HG02981 (cell line): ENCODE data around the gene INSL3.
"Not testable (repeated sequence)": the region's sequence is repeated elsewhere in the genome, so short reads cannot be mapped to it uniquely, and the experiment has no call there.

Experiments
- ATAC-seq: cut with Tn5 transposase; IDR thresholded peaks from one replicate; pipeline ENCODE4 v1.9.1; 2021; ENCODE audit warnings: mild to moderate bottlenecking, moderate library complexity; ENCODE audit not compliant: unreplicated experiment

Gene INSL3

DNA sequence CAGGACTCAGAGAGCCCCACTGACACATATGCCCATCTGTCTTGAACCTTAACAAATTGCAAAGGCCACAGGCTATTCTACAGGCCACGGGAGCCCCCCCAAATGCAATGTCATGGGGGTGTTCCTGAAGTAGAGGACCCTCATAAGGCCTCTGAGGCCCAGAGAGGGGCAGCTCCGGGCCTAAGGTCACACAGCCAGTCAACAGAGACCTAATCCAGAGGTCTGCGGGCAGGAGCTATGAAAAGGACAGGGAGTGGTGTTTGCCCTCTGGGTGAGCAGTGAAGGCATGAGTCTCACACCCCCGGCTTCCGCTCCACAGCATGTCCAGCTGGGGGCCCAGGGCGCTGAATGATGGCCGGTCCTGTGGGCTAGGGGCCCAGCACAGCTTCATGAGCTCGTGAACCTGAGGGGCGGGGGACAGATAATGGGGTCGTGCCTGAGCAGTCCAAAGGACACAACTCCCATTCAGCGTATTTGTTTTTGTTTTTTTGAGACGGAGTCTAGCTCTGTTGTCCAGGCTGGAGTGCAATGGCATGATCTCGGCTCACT, 5.3 kb upstream of the INSL3 start:
- ATAC-seq: no peak

DNA sequence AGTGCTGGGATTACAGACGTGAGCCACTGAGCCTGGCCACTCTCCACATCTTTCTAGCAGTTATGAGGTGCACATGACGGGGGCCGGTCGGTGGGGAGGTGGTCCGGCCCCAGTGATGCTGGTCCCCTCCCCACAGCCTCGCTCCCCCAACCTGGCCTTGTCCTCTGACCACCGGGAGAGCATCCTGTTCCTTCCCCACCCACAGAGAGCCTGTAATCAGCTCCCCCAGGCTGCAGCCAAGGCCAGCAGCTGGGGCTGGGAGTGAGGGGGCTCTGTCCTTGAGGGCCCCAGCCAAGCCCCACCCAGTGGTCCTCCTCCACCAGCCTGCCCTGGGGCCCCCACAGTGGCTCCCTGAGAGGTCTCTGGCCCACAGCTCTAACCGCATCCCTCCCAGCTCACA, 3.0 kb upstream of the INSL3 start:
- ATAC-seq: no peak

DNA sequence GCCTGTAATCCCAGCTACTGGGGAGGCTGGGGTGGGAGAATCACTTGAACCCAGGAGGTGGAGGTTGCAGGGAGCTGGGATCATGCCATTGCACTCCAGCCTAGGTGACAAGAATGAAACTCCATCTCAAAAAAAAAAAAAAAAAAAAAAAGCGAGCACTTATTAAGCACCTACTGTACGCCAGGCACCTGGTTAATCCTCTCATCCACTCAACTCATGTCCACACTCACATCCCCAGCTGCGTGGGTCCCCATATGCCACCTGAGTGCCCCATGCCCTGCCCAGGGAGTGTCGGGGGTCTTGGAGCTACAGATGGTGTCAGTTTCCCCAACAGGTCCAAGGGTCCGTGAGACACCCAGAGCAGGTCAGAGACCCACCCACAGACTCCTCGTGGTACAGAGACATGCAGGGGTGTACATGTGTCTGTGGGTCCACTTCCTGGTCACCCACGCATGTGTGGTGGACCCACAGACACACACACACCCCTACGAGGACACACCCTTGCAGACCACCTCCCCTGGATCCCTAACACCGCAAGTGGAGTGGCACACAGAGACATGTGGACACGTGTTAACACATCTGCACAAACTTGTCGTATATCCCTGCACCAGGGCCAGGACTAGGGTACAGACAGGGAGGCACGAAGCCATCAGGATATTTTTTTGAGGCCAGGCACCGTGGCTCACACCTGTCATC, 3.5 kb downstream of the INSL3 start:
- ATAC-seq: no peak

DNA sequence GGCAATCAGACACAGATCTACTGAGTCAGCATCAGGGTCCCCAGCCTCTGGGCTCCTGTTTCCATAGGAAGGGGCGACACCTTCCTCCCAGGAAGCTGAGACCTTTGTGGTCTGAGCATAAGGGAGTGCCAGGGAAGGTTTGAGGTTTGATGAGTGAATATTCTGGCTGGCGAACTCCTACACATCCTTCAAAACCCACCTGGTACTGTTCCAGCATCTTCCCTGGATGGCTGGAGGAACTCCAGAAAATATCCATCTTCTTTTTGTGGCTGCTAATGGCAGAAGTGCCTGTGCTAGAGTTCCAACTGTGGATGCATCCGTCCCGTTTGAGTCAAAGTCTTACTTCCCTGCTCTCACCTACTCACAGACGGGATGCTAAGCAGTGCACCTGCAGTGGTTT, 9.2 kb downstream of the INSL3 start:
- ATAC-seq: no peak

DNA sequence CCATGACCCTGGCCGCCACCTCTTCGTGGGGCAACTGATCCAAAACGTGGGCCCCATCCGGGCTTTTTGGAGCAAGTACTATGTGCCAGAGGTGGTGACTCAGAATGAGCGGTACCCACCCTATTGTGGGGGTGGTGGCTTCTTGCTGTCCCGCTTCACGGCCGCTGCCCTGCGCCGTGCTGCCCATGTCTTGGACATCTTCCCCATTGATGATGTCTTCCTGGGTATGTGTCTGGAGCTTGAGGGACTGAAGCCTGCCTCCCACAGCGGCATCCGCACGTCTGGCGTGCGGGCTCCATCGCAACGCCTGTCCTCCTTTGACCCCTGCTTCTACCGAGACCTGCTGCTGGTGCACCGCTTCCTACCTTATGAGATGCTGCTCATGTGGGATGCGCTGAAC, 9.6 kb downstream of the INSL3 start:
- no peak for ATAC-seq

DNA sequence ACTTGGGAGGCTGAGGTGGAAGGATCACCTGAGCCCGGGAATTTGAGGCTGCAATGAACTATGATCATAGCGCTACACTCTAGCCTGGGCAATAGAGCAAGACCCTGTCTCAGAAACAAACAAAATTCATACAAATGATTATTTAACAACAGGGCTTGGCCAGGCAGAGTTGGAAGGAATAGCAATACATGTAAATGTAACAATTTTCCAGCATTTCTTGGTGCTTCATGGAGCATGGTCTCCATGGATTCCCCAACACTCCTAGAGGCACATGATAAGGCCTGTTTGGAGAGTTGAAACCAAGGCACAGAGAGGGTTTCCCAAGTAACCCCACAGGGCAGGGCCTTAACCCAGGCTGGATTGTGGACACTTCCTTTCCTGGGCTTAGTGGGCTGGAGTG, 10.2 kb downstream of the INSL3 start:
- ATAC-seq: no peak

DNA sequence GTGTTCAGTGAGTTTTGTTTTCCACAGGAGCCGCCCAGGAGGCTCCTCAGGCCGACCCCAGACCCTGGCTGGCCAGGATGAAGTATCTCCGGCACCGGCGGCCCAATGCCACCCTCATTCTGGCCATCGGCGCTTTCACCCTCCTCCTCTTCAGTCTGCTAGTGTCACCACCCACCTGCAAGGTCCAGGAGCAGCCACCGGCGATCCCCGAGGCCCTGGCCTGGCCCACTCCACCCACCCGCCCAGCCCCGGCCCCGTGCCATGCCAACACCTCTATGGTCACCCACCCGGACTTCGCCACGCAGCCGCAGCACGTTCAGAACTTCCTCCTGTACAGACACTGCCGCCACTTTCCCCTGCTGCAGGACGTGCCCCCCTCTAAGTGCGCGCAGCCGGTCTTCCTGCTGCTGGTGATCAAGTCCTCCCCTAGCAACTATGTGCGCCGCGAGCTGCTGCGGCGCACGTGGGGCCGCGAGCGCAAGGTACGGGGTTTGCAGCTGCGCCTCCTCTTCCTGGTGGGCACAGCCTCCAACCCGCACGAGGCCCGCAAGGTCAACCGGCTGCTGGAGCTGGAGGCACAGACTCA, 13.5 kb downstream of the INSL3 start:
- no peak for ATAC-seq

DNA sequence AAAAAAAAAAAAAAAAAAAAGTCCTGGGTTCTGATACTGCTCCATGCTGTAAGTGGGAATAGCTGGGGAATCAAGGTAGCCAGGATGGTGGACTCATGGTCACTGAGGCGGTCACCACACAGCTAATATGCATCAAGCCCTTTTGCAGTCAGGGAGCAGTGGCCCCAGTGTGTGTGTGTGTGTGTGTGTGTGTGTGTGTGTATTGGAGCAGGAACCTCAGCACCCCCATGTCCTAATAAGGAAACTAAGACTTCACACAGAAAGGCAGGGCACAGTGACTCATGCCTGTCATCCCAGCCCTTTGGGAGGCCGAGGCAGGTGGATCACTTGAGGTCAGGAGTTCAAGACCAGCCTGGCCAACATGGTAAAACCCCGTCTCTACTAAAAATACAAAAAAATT, 14.4 kb downstream of the INSL3 start:
- no peak for ATAC-seq

DNA sequence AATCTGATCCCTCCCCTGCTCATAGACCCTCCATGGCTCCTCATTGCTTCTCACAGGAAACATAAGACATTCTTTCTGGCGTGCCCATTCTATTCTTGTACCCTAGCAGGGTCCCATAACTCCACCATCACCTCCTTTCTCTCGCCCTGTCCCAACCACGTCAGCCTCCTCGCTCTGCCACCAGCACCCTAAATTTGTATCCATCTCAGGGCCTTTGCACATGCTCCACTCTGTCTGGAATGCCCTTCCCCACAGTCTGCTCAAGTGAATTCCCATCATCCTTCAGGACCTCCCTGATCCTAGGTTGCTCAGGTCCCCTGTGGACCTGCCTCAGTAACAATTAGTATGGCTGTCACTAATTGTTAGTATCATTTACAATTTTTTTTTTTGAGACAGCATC, 15.9 kb downstream of the INSL3 start:
- ATAC-seq: no peak

DNA sequence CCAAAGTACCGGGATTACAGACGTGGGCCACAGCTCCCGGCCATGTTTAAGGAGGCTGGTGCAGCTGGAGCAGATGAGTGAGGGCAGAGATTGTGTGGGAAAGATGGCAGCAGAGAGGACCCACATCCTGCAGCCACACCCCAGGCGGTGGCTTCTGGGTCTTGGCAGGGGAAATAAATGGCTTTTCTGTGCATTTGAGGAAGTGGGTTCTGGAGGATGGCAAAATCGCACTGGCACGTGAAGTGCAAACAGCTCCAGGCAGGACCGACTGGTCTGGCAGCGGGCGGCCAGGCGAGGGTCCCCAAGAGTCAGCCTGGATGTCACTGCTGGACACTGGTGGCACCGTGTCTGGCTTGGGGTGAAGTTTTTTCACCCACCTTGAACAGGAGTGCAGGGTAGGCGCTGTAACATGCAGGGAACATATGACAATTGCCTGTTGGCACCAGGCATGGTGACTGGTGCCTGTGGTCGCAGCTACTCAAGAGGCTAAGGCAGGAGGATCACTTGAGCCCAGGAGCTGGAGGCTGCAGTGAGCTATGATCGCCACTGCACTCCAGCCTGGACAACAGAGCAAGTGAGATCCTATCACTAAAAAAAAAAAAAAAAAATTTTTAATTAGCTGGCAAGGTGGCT, 17.9 kb downstream of the INSL3 start:
- no peak for ATAC-seq

DNA sequence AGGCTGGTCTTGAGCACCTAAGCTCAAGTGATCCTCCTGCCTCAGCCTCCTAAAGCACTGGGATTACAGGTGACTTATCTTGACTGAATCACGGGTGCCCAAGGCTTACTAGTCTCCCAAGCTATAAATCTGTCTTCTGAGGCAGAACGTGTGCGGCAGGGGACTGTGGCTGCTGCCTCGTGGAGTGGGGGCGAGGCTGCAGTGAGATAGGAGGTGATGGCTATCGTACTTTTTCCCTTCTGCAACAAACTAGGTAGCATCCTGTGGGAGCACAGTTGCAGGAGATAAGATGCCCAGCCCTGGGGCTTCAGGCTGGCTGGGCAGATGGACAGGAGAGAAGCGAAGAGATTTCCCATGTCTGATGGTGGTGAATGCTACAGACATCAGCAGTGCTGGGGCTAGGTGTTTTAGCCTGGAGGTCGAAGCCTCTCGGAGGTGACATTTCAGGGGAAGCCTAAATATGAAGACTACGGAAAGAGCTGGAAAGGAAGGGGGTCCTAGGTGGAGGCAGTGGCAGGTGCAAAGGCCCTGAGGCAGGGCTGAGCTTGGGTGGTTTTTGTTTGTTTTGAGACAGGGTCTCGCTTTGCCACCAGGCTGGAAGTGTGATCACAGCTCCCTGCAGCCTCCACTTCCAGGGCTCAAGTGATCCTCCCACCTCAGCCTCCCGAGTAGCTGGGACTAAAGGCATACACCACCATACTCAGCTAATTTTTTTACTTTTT, 19.0 kb downstream of the INSL3 start:
- ATAC-seq: no peak

DNA sequence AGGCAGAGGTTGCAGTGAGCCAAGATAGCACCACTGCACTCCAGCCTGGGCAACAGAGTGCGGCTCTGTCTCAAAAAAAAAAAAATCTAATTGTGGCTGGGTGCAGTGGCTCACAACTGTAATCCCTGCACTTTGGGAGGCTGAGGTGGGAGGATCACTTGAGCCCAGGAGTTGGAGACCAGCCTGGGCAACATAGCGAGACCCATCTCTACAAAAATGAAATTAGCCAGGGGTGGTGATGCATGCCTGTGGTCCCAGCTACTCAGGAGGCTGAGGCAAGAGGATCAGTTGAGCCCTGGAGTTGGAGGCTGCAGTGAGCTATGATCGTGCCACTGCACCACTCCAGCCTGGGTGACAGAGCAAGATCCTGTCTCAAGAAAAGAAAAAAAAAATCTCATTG, 22.7 kb downstream of the INSL3 start:
- not testable (repeated sequence) for ATAC-seq

DNA sequence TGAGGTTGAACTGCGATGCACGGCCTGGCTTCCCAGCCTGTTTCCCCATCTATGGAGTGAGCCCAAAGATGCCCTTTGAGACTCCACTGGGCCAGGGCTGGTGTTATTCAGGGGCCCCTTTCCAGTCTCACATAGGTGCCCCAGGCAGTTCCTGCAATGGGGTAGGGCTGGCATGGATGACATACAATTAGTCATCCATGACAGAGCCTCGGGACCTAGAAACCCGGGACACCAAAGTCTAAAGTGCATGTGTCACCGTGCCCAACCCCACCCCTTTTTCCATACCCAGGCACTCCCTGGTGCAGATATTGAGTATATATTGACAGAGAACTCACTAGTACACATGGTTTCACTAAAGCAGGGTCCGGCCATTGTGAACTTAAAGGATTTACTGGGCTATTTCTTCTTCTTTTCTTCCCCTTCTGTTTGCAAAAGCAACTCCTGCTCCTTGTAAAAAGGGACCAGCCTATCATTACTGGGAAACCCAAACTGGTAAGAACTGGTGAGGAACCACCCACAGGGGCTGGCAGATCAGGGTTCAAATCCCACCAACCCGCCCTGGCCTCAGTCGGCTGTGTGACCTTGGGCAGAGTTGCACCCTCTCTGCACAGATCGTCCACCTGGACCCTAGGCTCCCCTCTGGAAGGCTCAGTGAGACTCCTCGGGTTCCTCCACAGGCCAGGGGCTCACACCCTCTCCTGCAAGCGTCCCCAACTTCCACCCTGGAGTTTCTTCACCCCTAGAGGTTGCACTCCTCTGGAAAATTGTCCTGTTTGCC, 23.7 kb downstream of the INSL3 start:
- ATAC-seq: no peak

DNA sequence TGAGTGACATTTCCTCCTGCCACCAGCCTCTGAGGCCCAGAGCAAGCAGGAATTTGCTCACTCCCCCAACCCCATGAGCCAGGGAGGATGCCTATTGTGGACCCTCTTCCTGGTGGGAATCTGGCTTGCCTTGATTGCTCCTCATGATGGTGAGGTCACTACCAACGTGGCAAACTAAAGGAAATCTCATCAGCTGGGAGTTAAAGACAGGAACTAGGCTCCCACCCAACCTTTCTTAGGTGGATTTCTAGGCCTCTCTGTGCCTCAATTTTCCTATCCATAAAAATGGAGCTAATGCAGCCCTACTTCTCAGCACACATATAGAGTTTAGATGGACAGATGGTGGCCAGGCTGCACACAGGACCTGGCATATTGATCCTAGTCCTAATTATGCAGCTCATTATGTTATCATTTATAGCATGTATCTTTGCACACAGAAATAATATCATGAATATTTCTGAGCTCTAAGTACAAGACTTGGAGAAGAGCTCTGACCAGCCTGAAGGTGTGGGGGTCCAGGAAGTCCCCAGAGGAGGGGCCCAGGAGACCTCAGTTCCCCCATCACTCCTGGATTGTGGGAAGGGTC, 24.4 kb downstream of the INSL3 start:
- ATAC-seq: no peak

DNA sequence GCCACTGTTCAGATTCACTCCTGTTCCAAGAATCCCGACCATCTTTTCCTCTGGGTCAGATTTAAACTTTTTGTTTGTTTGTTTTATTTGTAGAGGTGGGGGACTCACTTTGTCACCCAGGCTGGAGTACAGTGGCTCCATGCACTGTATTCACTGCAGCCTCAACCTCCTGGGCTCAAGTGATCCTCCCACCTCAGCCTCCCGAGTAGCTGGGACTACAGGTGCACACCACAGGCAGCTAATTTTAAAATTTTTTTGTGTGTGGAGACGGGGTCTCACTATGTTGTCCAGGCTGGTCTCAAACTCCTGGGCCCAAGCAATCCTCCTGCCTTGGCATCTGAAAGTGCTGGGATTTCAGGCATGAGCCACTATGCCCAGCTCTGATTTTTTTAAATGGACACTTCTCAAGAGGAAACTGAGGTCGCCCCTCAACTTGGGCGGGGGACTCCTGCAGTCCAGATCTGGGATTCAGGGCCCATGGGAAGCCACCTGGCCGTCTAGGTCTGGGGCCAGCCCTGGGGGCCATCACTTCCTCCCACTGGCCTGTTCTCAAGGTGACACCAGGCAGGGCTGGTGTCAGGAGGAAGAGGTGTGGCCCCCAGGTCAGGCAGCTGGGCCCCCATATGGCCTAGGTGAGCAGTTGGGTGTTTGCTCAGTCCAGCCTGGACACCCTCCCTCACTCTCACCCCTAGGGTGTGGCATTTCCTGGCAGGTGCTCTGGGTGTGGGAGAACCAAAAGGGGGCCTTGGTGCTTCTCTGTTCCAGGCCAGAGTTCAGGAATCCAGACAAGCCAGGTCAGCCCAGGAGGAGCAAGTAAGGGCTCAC, 25.1 kb downstream of the INSL3 start:
- no peak for ATAC-seq

DNA sequence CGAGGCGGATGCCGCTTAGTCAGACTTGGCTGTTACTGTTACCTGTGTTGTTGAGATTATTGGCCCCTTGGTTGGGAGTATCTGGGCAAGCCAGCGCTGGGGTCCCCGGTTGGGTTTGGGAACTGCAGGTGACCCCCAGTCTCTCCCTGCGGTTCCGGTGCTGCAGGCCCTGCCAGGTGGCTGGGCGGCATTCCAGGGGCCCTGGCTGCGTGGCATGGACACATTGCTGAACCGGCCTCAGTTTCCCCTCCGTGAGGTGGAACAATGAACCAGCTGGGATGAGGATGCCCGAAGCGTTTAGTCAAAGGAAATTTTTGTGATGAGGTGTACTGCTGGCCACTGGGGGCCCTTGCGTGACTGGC, 25.8 kb downstream of the INSL3 start:
- ATAC-seq: no peak

DNA sequence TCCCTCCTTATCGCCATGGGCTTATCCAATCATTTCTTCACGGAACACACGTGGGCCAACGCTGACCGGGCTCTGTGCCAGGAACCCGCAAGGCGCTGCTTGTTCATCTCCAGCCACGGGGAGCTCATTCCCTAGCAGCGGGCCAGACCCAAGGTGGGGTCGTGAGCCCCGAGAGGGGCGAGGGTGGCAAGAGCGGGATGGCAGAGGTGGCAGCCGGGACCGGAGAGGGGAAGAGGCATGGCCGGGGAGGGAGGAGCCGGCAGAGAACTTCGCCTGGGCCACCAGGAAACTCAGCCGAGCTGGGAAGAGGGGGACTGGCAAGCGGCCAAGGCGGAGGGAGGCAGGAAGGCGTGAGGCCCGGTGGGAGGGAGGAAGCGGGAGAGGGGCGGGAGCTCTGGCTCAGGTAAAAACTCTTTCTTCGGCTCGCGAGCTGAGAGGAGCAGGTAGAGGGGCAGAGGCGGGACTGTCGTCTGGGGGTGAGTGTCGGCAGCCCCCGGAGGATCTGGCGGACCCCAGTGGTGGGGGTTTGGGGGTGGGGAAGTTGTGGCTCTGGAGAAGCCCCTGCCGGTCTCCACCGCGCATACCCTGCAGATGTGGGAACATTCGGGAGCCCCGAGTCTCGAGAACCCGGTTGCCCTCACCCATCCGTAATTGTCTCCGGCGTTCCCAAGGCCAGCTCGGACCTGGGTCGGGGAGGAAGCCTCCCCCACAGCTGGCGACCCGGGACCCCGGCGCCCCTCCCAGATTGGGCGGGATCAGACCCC, 26.4 kb downstream of the INSL3 start, which contains the start of gene B3GNT3:
TSS of gene B3GNT3 (plus strand) at position 408 of the 764 bp plus-strand sequence. CDS start 12,670 bp downstream, outside the sequence.
- no peak for ATAC-seq

DNA sequence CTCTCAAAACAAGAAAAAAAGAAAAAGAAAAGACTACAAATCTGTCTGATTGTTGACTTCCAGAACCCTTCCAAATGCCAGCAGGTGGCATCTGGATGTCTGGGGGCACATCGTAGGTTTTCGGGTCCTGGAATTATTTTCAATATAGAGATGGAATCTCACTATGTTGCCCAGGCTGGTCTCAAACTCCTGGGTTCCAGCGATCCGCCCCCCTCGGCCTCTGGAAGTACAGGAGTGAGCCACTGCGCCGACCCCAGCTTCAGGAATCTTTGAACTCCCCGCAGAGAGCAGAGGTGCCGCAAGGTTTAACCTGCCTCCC, 26.9 kb downstream of the INSL3 start:
- no peak for ATAC-seq
